GM10847 (cell line): Measurements from ENCODE around the gene TRIM63.

ENCODE experiments used
- POLR2A ChIP-seq: IDR thresholded peaks from 2 replicates; pipeline ENCODE4 v1.6.1; 2011; ENCODE audit not compliant: insufficient read length; ENCODE audit errors: extremely low read depth

The TRIM63 gene

GRCh38 chr1:26046246-26047095, 21.0 kb downstream of the TRIM63 start:
- TF ChIP-seq POLR2A = no peak

DNA sequence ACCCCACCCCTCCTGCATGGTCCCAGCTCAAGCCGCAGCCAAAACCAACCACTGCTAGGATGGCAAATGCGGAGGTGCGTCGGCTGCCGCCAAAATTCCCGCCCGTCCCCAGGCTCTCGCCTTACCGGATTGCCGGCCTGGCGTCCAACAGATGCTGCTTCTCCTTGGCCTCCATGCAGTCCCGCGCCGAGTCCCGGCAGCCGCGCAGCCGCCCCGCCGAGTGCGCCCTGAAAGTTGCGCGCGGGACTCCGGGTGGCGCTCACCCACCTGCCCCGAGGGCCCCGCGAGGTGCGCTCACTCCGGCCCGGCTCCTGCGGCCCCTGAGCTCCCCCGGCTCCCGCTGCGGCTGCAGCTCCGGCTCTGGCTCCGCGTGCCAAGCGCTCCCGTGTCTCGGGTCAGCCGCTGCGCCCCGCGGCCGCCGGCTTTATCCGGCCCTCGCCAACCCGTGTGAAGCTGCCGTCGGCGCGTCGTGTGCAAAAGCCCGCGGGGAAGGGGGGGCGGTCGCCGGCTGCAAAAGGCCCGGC, 21.6 kb downstream of the TRIM63 start, which contains the start of gene SLC30A2:
Gene SLC30A2, minus strand, starts transcription at position 397 of the 524 bp plus-strand sequence. Its CDS starts 222 bp downstream, at position 175.
- no peak for TF ChIP-seq POLR2A

- TF ChIP-seq POLR2A = no peak
Observed at GRCh38 chr1:26044971-26045721, 22.3 kb downstream of the TRIM63 start.

GRCh38 chr1:26044414-26044813, 23.0 kb downstream of the TRIM63 start:
- no peak for TF ChIP-seq POLR2A

GRCh38 chr1:26043765-26044164, 23.7 kb downstream of the TRIM63 start:
- no peak for TF ChIP-seq POLR2A

GRCh38 chr1:26041978-26042377, 25.5 kb downstream of the TRIM63 start:
- TF ChIP-seq POLR2A = no peak

GRCh38 chr1:26041401-26041800, 26.0 kb downstream of the TRIM63 start:
- no peak for TF ChIP-seq POLR2A

- TF ChIP-seq POLR2A = no peak
Observed at GRCh38 chr1:26038904-26039303, 28.5 kb downstream of the TRIM63 start.

DNA sequence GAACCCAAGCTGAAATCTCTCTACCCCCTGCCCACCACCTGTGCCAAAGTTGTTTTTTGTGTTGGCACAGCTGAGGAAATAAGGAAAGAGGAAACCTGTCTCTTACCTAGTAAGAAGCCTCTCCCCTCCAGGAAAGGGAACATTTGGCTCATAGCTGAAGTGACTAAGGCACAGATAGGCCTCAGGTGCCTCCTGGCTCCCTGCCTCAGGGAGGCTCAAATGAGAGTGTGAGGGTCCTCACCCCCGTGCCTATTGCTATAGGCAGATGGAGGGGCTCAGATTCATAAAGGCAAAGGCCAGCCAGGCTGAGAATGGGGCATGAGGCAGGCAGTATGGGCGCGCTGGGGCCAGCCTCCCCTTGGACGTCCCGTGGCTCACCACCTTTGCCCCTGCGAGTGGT, 29.0 kb downstream of the TRIM63 start:
- no peak for TF ChIP-seq POLR2A

DNA sequence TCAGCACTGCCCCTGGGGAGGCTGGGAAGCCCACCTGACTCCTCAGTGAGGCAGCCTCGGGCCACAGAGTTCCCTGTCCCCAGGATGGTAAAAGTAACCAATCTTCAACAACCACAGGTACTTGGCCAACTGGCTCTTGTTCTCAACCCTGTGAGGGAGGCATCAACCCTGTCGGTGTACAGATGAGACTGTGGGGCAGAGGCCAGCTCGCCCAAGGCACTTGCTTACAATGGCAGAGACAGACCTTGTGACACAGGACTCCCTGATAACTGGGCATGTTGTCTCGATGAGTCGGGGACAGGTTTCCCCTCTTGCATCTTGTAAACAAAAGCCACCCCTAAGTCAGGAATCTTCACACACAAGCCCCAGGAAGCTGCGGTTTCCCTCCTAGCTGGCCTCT, 29.5 kb downstream of the TRIM63 start:
- TF ChIP-seq POLR2A = no peak

- no peak for TF ChIP-seq POLR2A
Observed at GRCh38 chr1:26036756-26037281, 30.6 kb downstream of the TRIM63 start.

GRCh38 chr1:26035959-26036755, 31.3 kb downstream of the TRIM63 start:
- TF ChIP-seq POLR2A = no peak

- TF ChIP-seq POLR2A = peak; percentile 15
Observed at GRCh38 chr1:26035203-26035958, 32.0 kb downstream of the TRIM63 start.
